H1 (cell line): ENCODE data around the gene LOC128125822.

Source experiments
- CTCF ChIA-PET: fragments of 300-600 bp; sonication (Branson Sonifier 250); formaldehyde crosslinking; loops from one replicate; lab custom pipeline; 2021; ENCODE audit not compliant: partially characterized antibody; lab: Charles Lee
- POLR2A ChIA-PET: fragments of 300-600 bp; sonication (Branson Sonifier 250); formaldehyde crosslinking; loops from one replicate; lab custom pipeline; 2021; ENCODE audit warnings: inconsistent platforms; ENCODE audit not compliant: partially characterized antibody; lab: Charles Lee
- DNase-seq, 2 experiments: peaks; one replicate each; pipeline versions ENCODE4 v3.0.0 to v3.0.0-alpha.2; 2010 to 2022; ENCODE audit warnings: low spot score in 2 of 2, low read depth in 1 of 2, mixed read lengths in 1 of 2
- FAIRE-seq: peaks from 2 replicates; lab custom pipeline; 2011; peaks lifted over from hg19 to GRCh38; lab: Jason Lieb, UNC
- H2AFZ ChIP-seq: 2 replicates; pipeline ENCODE4 v1.8.1; 2012; ENCODE audit warnings: low read length, inconsistent platforms
- H2AK5ac ChIP-seq: 2 replicates; pipeline ENCODE4 v1.6.1; 2013; ENCODE audit warnings: low read depth, low read length
- H2BK120ac ChIP-seq: replicated peaks from 2 replicates; pipeline ENCODE3; 2013; ENCODE audit warnings: low read depth, low read length, inconsistent platforms
- H2BK12ac ChIP-seq: 2 replicates; pipeline ENCODE4 v1.6.1; 2013; ENCODE audit warnings: low read depth, low read length
- H2BK15ac ChIP-seq: 2 replicates; pipeline ENCODE4 v1.6.1; 2013; ENCODE audit warnings: low read length
- H2BK20ac ChIP-seq: 2 replicates; pipeline ENCODE4 v1.6.1; 2013; ENCODE audit warnings: low read length
- H2BK5ac ChIP-seq: 2 replicates; pipeline ENCODE4 v1.6.1; 2013; ENCODE audit warnings: low read depth, low read length
- H3K14ac ChIP-seq: 2 replicates; pipeline ENCODE4 v1.6.1; 2013; ENCODE audit warnings: inconsistent platforms; ENCODE audit not compliant: insufficient read length
- H3K18ac ChIP-seq: 2 replicates; pipeline ENCODE4 v1.6.1; 2013; ENCODE audit warnings: low read length; ENCODE audit errors: extremely low read depth
- H3K23ac ChIP-seq: 2 replicates; pipeline ENCODE4 v1.6.1; 2013; ENCODE audit warnings: inconsistent platforms; ENCODE audit not compliant: insufficient read length
- H3K23me2 ChIP-seq: 2 replicates; pipeline ENCODE4 v1.6.1; 2013; ENCODE audit warnings: low read depth, low read length
- H3K27ac ChIP-seq: 2 replicates; pipeline ENCODE4 v1.6.1; 2011; ENCODE audit warnings: low read depth, low read length, inconsistent platforms
- H3K27me3 ChIP-seq, 4 experiments: replicated peaks in 1 of 4; 1 replicate in 1 of 4; 2 replicates in 3 of 4; pipeline versions ENCODE4 v1.6.1 to v1.8.1; 2011 to 2013; ENCODE audit warnings: low read length in 3 of 4, mild to moderate bottlenecking in 3 of 4, inconsistent platforms in 2 of 4, mixed read lengths in 2 of 4, moderate library complexity in 1 of 4; ENCODE audit not compliant: control insufficient read depth in 3 of 4, insufficient read depth in 3 of 4; ENCODE audit errors: extremely low read depth in 1 of 4
- H3K36me3 ChIP-seq, 4 experiments: 2 replicates each; pipeline versions ENCODE4 v1.6.1 to v1.8.1; 2011 to 2013; ENCODE audit warnings: mild to moderate bottlenecking in 4 of 4, low read length in 3 of 4, moderate library complexity in 2 of 4, control low read depth in 1 of 4, inconsistent platforms in 1 of 4; ENCODE audit not compliant: insufficient read depth in 4 of 4, control insufficient read depth in 2 of 4
- H3K4ac ChIP-seq: replicated peaks from 2 replicates; pipeline ENCODE3; 2013; ENCODE audit warnings: low read length, low read depth, mixed read lengths, inconsistent platforms; ENCODE audit not compliant: insufficient read length
- H3K4me1 ChIP-seq, 4 experiments: replicated peaks in 1 of 4; 1 replicate in 1 of 4; 2 replicates in 3 of 4; pipeline versions ENCODE4 v1.6.1 to v1.8.1; 2011 to 2013; ENCODE audit warnings: low read length in 3 of 4, inconsistent platforms in 2 of 4, mixed read lengths in 1 of 4; ENCODE audit not compliant: insufficient read depth in 4 of 4, control insufficient read depth in 3 of 4
- H3K4me2 ChIP-seq, 2 experiments: 2 replicates each; pipeline versions ENCODE4 v1.6.1 to v1.8.1; 2011 to 2013; ENCODE audit warnings: low read depth in 2 of 2, low read length in 2 of 2, control low read depth in 1 of 2, inconsistent platforms in 1 of 2, mild to moderate bottlenecking in 1 of 2; ENCODE audit not compliant: insufficient read depth in 1 of 2
- H3K4me3 ChIP-seq, 4 experiments: fragments of 200-600, 300-600 bp in 1 of 4; sonication (generic), shearing (Covaris generic), sonication (Bioruptor Twin) in 1 of 4; 2 replicates each; pipeline versions ENCODE4 v1.5.1 to v1.8.1; 2011 to 2016; ENCODE audit warnings: low read length in 4 of 4, low read depth in 3 of 4, control low read depth in 2 of 4, inconsistent platforms in 2 of 4, mild to moderate bottlenecking in 2 of 4, mixed read lengths in 1 of 4, moderate library complexity in 1 of 4; ENCODE audit not compliant: insufficient read depth in 2 of 4; ENCODE audit errors: extremely low read depth in 1 of 4
- H3K56ac ChIP-seq: replicated peaks from 2 replicates; pipeline ENCODE3; 2013; ENCODE audit warnings: low read depth, mild to moderate bottlenecking, mixed read lengths, low read length, inconsistent platforms; ENCODE audit not compliant: insufficient read length
- H3K79me1 ChIP-seq: 2 replicates; pipeline ENCODE4 v1.6.1; 2013; ENCODE audit warnings: low read depth, low read length, control low read depth
- H3K79me2 ChIP-seq, 2 experiments: 2 replicates each; pipeline versions ENCODE4 v1.6.1 to v1.8.1; 2012 to 2013; ENCODE audit warnings: low read length in 2 of 2, mild to moderate bottlenecking in 2 of 2, inconsistent platforms in 1 of 2; ENCODE audit not compliant: insufficient read depth in 2 of 2, control insufficient read depth in 1 of 2
- H3K9ac ChIP-seq, 4 experiments: replicated peaks in 1 of 4; 1 replicate in 1 of 4; 2 replicates in 3 of 4; pipeline versions ENCODE4 v1.6.1 to v1.8.1; 2011 to 2013; ENCODE audit warnings: low read depth in 3 of 4, low read length in 3 of 4, control low read depth in 2 of 4, mild to moderate bottlenecking in 2 of 4, moderate library complexity in 2 of 4, inconsistent platforms in 1 of 4; ENCODE audit errors: extremely low read depth in 1 of 4
- H3K9me3 ChIP-seq, 2 experiments: 2 replicates each; pipeline versions ENCODE4 v1.6.1 to v1.8.1; 2012 to 2013; ENCODE audit warnings: mild to moderate bottlenecking in 2 of 2, moderate library complexity in 2 of 2, control low read depth in 1 of 2, inconsistent platforms in 1 of 2, low read depth in 1 of 2, low read length in 1 of 2, mixed read lengths in 1 of 2; ENCODE audit not compliant: insufficient read depth in 2 of 2
- H4K20me1 ChIP-seq, 2 experiments: replicated peaks in 1 of 2; 2 replicates each; pipeline versions ENCODE3 to v1.8.1; 2011 to 2013; ENCODE audit warnings: inconsistent platforms in 2 of 2, low read length in 2 of 2, mild to moderate bottlenecking in 1 of 2; ENCODE audit not compliant: insufficient read depth in 2 of 2, control insufficient read depth in 1 of 2
- H4K5ac ChIP-seq: 2 replicates; pipeline ENCODE4 v1.6.1; 2013; ENCODE audit warnings: low read length, low read depth, mixed read lengths, inconsistent platforms; ENCODE audit not compliant: insufficient read length
- H4K8ac ChIP-seq: 2 replicates; pipeline ENCODE4 v1.8.0; 2013; ENCODE audit warnings: mild to moderate bottlenecking, moderate library complexity, low read length, inconsistent platforms; ENCODE audit not compliant: insufficient read depth; ENCODE audit errors: extremely low read depth
- H4K91ac ChIP-seq: replicated peaks from 2 replicates; pipeline ENCODE3; 2013; ENCODE audit warnings: low read length, mixed read lengths, inconsistent platforms; ENCODE audit not compliant: insufficient read length
- ASH2L ChIP-seq: fragments of 200-600, 300-600 bp; sonication (generic); IDR thresholded peaks from one replicate; pipeline ENCODE4 v1.7.1; 2017; ENCODE audit warnings: low read length
- CEBPB ChIP-seq: IDR thresholded peaks from 2 replicates; pipeline ENCODE4 v1.6.1; 2012; ENCODE audit warnings: low read depth, low read length
- CHD2 ChIP-seq: IDR thresholded peaks from 2 replicates; pipeline ENCODE4 v1.6.1; 2012; ENCODE audit warnings: low read length, improper control_type of control experiment
- CTBP2 ChIP-seq: IDR thresholded peaks from 2 replicates; pipeline ENCODE4 v1.7.0; 2011; ENCODE audit warnings: borderline replicate concordance, mild to moderate bottlenecking, moderate library complexity, mixed read lengths, low read length; ENCODE audit not compliant: insufficient read depth, insufficient read length
- EZH2 ChIP-seq: fragments of 200-600 bp; sonication (generic); IDR thresholded peaks from 2 replicates; pipeline ENCODE4 v1.7.1; 2012; ENCODE audit warnings: low read depth, mild to moderate bottlenecking, moderate library complexity, low read length, inconsistent platforms; ENCODE audit not compliant: severe bottlenecking
- KDM5A ChIP-seq: fragments of 200-600 bp; IDR thresholded peaks from 2 replicates; pipeline ENCODE4 v1.7.1; 2012; ENCODE audit warnings: mild to moderate bottlenecking, low read length, inconsistent platforms, mixed read lengths
- MAFK ChIP-seq: IDR thresholded peaks from 2 replicates; pipeline ENCODE4 v1.6.1; 2012; ENCODE audit warnings: low read depth, mild to moderate bottlenecking, improper control_type of control experiment, low read length
- POLR2A ChIP-seq, 2 experiments: IDR thresholded peaks; 1 replicate in 1 of 2; 2 replicates in 1 of 2; pipeline ENCODE4 v1.6.1; 2011; ENCODE audit warnings: low read depth in 2 of 2, low read length in 2 of 2, mild to moderate bottlenecking in 2 of 2; ENCODE audit errors: control extremely low read depth in 1 of 2
- POLR2AphosphoS5 ChIP-seq: IDR thresholded peaks from 2 replicates; pipeline ENCODE4 v1.6.1; 2011; ENCODE audit warnings: low read depth, low read length
- POU5F1 ChIP-seq: IDR thresholded peaks from 2 replicates; pipeline ENCODE4 v1.6.1; 2011; ENCODE audit warnings: low read depth, mild to moderate bottlenecking, low read length, moderate library complexity
- RBBP5 ChIP-seq: IDR thresholded peaks from 2 replicates; pipeline ENCODE4 v1.7.1; 2012; ENCODE audit warnings: low read depth, mild to moderate bottlenecking, inconsistent platforms, low read length, moderate library complexity, borderline replicate concordance
- SP4 ChIP-seq: IDR thresholded peaks from 2 replicates; pipeline ENCODE4 v1.6.1; 2012; ENCODE audit warnings: low read length, inconsistent platforms
- SRF ChIP-seq: IDR thresholded peaks from 2 replicates; pipeline ENCODE4 v1.6.1; 2011; ENCODE audit warnings: mild to moderate bottlenecking, low read depth, low read length, moderate library complexity
- TEAD4 ChIP-seq: IDR thresholded peaks from 2 replicates; pipeline ENCODE4 v1.6.1; 2012; ENCODE audit warnings: low read depth, low read length, inconsistent platforms, mixed read lengths
- USF2 ChIP-seq: IDR thresholded peaks from 2 replicates; pipeline ENCODE4 v1.6.1; 2011; ENCODE audit warnings: low read length, improper control_type of control experiment
- YY1 ChIP-seq: IDR thresholded peaks from 2 replicates; pipeline ENCODE4 v1.6.1; 2011; ENCODE audit warnings: low read depth, mild to moderate bottlenecking, low read length
- WGBS, 2 experiments: shearing (Covaris generic) in 1 of 2; methylation state at CpG; one replicate each; pipeline versions ENCODE4 v1.1.6 to v1.1.7; 2013 to 2015; ENCODE audit warnings: low lambda C conversion rate in 2 of 2, mixed read lengths in 2 of 2, inconsistent platforms in 1 of 2, low coverage in 1 of 2, missing lambda C conversion rate in 1 of 2; ENCODE audit not compliant: insufficient replicate concordance in 2 of 2, insufficient coverage in 1 of 2, insufficient read length in 1 of 2; ENCODE audit errors: extremely low coverage in 1 of 2, missing lambda C conversion rate in 1 of 2; 5-methylcytosine and 5-hydroxymethylcytosine counted together

The LOC128125822 gene

GRCh38 chr6:63533026-63533425 is 39.3 kb upstream of the LOC128125822 start:
- Histone ChIP-seq H3K79me1 (no peaks in the 10 kb centered on the region), H4K91ac (no peak overlapping the region), H3K23me2 (no peaks in the 10 kb centered on the region), H4K20me1 (no peaks in the 10 kb centered on the region), H2BK120ac (no peak overlapping the region), H3K56ac (no peak overlapping the region), H3K9me3 (no peaks in the 10 kb centered on the region), H4K8ac (no peak overlapping the region), H3K27me3 (no peaks in the 10 kb centered on the region), H3K27ac (no peak overlapping the region), H2BK20ac (no peak overlapping the region), H2BK12ac (no peak overlapping the region), H2AK5ac (no peak overlapping the region), H2BK5ac (no peak overlapping the region), H3K36me3 (no peaks in the 10 kb centered on the region), H2AFZ (no peak overlapping the region), H3K18ac (no peak overlapping the region), H3K9ac (no peak overlapping the region), H2BK15ac (no peak overlapping the region), H3K4me1 (no peaks in the 10 kb centered on the region), H3K23ac (no peak overlapping the region), H3K4me2 (no peak overlapping the region), H3K4me3 (no peak overlapping the region), H3K4ac (no peak overlapping the region), H4K5ac (no peak overlapping the region), H3K79me2 (no peaks in the 10 kb centered on the region), H3K14ac (no peak overlapping the region)
- 87% methylated on average over 3 of the region's 3 CpGs; no CpG with 5 or more reads in 1 of the 2 experiments for WGBS, 2 experiments
- ChIA-PET CTCF (interaction anchor here (0.6 to 2.1 kb wide), 3 partner anchors 9 to 180 kb away, joined by 5 to 6 read pairs (median 5); no protein-coding TSS in a partner anchor), POLR2A (no interaction called here)
- FAIRE-seq (no peak), DNase-seq (no peak)
- no peak for TF ChIP-seq POU5F1
- TF ChIP-seq SP4 = no peak
- TF ChIP-seq ASH2L = no peak
- TF ChIP-seq KDM5A = no peak
- no peak for TF ChIP-seq MAFK
- no peak for TF ChIP-seq POLR2A (IDR thresholded peaks at IDR 0.05; ENCODE audit: control extremely low read depth in 1 of 2, low read depth in 2 of 2, low read length in 2 of 2)
- no peak for TF ChIP-seq POLR2AphosphoS5
- TF ChIP-seq EZH2 = no peak
- no peak for TF ChIP-seq TEAD4
- TF ChIP-seq CTBP2 = no peak
- TF ChIP-seq CEBPB = no peak
- no peak for TF ChIP-seq CHD2
- TF ChIP-seq SRF = no peak
- TF ChIP-seq RBBP5 = no peak
- TF ChIP-seq YY1 = no peak
- TF ChIP-seq USF2 = no peak
